Measurements from ENCODE around the gene KCTD2.

GRCh38 chr17:75109046-75109406 is 62.0 kb downstream of the KCTD2 start:
- TF ChIP-seq CTCF (IDR thresholded peaks at IDR 0.05 in 4 of 5, conservative IDR thresholded peaks at IDR 0.05 in 1 of 5) (no peak), POLR2A (IDR thresholded peaks at IDR 0.05) (no peak)
